ENCODE data around the gene FAM200A.

DNA sequence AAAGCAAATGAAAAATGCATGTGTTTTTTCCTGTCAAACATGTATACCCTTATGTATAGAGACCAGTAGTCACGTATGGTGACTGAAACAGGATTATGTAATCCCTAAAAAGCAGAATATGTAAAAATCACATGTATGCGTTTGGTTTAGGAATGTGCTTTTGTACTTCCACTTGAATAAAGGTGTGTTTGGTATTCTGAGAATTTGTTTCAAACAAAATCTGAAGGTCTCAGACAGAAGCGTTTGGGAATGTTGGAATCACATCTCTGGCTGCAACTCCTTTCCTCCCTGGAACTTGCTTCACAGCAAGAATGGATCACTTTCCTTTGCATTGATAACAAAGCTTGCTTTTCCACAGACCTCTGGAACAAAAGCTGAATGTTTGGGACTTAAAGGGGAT is 24.3 kb upstream of the FAM200A start:
- TF ChIP-seq, protein P1, sequence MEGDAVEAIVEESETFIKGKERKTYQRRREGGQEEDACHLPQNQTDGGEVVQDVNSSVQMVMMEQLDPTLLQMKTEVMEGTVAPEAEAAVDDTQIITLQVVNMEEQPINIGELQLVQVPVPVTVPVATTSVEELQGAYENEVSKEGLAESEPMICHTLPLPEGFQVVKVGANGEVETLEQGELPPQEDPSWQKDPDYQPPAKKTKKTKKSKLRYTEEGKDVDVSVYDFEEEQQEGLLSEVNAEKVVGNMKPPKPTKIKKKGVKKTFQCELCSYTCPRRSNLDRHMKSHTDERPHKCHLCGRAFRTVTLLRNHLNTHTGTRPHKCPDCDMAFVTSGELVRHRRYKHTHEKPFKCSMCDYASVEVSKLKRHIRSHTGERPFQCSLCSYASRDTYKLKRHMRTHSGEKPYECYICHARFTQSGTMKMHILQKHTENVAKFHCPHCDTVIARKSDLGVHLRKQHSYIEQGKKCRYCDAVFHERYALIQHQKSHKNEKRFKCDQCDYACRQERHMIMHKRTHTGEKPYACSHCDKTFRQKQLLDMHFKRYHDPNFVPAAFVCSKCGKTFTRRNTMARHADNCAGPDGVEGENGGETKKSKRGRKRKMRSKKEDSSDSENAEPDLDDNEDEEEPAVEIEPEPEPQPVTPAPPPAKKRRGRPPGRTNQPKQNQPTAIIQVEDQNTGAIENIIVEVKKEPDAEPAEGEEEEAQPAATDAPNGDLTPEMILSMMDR (IDR thresholded peaks at IDR 0.05): no peak
- TF ChIP-seq POLR2A (IDR thresholded peaks at IDR 0.05) (no peak), EP300 (IDR thresholded peaks at IDR 0.05) (no peak), POLR2AphosphoS5 (IDR thresholded peaks at IDR 0.05) (no peak)
